NK-92 (cell line): Measurements from ENCODE around the gene DRGX.

Source experiments
- DNase-seq: peaks from one replicate; lab custom pipeline; 2025; ENCODE audit not compliant: unreplicated experiment; lab: John Stamatoyannopoulos, UW

DRGX gene

DNA sequence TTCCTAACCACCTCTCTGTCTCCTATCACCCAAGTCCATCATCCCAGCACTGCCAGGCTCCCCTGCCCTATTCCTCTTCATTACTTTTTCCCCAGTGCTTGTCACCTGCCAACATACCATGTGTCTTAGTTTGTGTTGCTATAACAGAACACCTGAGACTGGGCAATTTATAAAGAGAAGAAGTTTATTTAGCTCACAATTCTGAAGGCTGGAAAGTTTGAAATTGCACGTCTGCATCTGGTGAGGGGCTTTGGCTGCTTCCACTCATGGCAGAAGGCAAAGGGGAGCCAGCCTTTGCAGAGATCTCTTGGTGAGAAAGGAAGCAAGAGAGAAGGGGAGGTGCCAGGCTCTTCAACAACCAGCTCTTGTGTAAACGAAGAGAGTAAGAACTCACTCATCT lies 47.3 kb downstream of the DRGX start:
- DNase-seq, result no peak

DNA sequence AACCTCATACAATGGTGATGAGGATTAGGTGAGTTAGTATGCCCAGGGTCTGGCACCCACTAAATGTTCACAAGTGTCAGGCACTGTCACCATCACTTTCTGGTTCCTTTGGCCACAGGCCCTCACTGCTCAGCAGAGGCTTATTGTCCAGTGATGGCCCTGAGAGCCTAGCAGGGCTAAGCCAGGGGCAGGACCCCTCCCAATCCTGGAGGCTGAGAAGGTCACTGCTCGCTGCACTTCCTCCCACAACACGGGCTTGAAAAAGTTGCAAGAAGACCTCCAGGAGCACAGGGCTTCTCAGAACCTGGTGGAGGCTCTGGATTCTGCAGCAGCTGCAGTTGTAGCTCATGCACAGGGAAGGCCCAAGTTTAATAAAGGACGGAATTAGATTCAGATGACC lies 48.1 kb downstream of the DRGX start:
- no peak for DNase-seq

DNA sequence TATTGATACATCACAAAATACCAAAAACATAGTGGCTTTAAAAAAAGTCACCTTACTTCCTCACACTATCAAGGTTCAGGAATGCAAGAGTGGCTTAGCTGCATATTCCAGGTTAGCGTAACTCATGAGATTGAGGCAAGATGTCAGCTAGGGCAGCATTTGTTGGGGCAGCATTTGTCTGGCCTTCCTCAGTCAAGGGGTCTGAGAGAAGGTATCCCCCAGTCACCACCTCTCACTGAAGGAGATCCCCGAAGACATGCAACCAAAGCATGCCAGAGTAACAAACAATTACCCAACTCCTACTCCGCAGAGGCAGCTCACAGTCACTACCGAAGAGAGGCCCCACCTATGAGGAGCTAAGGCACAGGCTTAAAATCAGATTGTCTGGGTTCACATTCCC lies 48.5 kb downstream of the DRGX start:
- DNase-seq, result no peak

DNA sequence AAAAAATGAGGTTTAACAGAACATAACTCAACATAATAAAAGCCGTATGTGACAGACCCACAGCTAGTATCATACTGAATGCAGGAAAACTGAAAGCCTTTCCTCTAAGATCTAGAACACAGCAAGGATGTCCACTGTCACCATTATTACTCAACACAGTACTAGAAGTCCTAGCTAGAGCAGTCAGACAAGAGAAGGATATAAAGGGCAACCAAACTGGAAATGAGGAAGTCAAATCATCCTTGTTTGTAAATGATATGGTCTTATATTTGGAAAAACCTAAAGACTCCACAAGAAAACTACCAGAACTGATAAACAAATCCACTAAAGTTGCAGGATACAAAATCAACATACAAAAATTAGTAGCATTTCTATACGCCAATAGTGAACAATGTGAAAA lies 51.0 kb downstream of the DRGX start:
- no peak for DNase-seq

DNA sequence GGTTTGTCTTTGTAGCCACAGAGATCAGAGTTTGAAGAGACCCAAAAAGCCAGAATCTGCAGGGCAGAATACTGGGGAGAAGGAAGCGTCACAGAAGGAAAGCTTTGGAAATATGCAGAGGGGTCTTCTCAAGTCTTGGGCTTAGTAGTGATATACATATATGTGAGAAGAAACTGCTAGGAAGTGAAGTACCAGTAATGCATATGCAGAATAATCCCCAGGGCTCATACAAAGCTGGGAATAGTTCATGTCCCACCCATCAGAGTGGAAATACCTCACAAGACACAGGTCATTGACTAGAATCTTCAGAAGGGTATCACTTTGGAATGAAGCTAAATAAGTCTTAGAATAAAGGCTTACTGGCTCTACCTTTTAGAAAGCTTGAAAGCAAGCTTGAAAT lies 57.3 kb downstream of the DRGX start:
- no peak for DNase-seq

DNA sequence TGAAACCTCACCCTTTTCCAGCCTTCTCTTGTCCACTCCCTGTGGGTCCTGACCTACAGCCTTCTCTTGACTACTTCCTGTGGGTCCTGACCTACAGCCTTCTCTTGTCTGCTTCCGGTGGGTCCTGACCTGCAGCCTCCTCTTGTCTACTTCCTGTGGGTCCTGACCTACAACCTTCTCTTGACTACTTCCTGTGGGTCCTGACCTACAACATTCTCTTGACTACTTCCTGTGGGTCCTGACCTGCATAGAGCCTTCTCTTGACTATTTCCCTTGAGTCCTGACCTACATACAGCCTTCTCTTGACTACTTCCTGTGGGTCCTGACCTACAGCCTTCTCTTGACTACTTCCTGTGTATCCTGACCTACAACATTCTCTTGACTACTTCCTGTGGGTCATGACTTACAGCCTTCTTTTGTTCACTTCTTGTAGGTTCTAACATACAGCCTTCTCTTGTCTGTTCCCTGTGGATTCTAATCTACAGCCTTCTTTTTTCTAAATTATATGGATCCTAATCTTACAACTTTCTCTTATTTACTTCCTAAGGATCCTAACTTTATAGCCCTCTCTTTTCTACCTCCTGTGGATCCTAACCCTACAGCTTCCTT lies 60.4 kb downstream of the DRGX start:
- no peak for DNase-seq

DNA sequence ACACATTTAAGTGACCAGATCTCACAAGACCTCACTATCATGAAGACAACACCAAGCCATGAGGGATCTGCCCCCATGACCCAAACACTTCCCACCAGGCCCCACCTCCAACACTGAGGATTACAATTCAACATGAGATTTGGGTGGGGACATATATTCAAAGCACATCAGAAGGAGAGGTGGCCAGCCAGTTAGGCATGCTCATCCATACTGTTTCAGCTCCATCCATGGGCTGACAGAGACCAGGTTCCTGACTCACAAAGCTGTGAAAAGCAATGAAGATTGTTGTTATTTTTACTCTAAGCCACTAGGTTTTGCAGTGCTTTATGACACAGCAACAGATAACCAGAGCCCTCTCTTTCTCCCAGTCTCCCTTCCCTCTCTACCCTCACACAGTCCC lies 60.9 kb downstream of the DRGX start:
- DNase-seq, result no peak

DNA sequence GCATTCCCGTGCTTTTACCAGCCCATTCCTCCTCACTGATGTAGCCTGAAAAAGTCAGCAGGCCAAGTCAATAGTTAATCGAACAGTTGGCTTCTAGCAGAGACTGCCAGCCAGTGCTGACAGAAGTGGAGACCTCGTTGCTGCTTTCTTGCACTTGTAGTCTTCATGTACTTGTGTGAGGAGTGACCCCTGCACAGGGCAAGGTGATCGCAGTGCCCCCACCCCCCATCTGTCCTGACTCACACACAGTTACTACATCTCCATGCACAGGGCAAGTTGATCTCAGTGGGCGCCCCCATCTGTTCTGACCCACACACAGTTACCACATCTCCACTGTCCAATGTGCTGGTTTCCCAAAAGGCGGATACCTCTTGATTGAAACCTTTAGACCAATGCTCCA lies 62.7 kb downstream of the DRGX start:
- no peak for DNase-seq

DNA sequence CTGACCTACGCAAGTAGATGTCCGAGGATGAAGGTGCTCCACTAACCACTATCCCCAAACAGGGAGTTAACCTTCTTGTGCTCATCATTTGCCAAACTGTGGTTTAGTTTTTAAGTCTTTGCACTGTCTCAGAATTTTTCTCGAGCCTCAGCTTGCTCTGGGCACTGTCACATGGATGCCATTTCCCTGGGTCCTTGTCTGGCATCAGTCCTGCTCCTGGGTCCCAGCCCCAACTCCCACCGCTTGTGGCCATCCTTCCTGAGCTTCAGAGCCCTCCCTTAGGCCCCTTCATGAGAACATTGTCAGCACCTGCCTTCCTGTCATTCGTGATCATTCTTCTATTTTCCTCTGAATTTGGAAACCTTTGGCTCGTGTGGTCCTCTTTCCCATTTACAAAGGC lies 63.1 kb downstream of the DRGX start:
- DNase-seq, result no peak

DNA sequence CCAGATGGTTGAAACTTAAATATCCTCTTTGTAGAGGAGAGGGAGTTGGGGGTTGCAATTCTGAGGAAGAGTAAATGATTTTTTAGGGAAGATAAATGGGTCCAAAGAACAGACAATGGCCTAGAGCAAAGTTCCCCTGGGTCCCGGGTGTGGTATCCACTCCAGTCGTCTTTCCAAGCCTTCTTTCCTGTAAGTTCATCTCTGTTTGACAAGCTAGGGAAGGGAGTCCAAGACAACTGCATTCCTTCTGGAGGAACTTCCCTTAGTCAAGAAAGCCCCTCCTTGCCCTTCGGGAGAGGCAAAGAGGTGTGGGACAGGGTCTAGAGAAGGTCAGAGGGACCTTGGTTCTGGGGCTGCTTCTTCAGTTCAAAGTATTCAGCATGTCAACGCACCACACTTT lies 63.6 kb downstream of the DRGX start:
- DNase-seq, result no peak

DNA sequence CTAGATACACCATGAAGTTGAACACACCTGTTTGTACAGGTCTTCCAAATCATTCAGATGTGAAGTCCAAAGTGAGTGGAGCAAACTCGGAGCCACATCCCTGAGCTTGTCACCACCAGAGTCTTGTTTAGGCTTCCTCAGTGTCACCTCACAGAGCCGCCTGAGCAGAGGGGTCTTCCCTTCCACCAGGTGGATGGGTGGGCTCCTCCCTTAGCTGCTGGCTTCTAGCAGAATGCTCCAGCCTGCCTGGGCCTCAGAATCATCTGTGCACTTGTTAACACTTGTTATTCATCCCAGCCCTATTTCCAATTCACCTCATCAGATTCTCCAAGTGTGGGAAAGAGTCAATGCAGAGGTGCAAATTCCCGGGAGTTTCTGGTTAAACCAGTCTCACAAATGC lies 64.5 kb downstream of the DRGX start:
- no peak for DNase-seq

DNA sequence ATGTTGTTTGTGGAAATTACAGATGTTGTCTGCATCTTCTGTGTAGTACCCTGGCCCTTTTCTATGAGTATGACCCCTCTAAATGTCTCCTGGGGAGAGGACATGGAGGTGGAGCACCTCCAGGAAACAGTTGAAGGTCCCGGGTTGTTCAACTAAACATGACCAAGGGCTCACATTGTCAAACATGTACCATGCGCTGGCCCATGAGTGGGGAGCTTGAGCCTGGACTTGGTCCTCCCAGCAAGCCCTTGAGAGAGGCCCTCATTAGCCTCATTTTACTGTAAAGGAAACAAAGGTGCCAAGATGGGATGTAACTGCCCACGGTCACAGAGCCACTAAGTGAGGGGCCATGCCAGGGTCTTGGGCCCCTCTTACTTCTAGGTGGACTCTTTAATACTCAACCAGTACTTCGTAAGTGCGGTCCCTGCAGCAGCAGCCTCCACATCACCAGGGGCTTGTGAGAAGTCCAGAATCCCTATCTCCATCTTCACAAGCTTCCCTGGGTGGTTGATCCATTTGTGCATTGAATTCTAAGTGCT lies 65.7 kb downstream of the DRGX start:
- DNase-seq, result no peak

DNA sequence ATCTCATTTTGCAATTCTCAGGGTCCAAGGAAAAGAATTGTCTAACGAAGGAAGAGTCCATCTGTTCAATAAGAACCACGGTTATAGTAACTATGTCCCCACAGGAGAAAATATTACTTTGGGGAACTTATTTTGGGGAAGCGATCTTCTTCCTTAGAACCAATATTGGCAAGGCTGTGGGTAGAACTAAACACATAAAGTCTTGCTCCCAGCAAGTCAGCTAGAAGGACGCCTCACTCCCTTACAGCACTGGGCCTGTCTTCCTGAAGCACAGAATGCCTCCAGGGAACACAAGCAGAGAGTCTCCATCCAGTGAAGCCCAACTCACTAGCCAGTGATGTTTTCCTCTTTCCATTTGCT lies 66.8 kb downstream of the DRGX start:
- DNase-seq, result no peak

DNA sequence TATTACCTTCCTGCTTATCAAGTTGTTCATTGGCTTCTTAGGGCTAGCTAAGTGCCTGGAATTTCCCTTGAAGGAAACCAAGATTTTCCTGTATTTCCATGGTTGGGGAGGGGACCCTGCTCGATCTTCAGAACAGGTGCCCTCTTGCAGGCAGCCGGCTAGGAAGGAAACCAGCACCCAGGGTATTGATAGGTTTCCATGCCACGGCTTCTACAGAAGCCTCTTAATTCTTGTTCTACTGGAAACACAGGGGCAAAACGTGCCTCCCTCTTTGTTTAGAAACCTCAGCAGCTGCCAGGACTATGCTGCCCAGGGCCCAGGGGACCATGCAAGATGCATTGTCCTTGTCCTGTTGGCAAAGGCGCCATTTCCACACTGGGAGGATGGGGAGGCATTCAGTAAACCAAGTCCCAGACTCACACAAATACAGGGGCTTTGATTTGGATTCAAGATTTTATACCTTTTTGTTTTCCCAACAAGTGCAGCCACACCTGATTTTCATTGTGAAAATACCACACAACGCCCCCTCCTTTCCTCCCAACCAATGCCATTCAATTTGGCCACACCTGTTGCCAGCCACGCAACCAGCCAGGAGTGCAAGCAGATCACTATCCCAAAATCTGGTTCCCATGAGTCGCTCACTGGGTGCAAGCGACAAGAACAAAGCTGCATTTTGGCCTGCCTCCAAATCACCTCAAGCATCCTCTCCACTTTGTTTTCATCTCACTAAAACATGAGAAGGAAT lies 67.3 kb downstream of the DRGX start:
- DNase-seq, result no peak

DNA sequence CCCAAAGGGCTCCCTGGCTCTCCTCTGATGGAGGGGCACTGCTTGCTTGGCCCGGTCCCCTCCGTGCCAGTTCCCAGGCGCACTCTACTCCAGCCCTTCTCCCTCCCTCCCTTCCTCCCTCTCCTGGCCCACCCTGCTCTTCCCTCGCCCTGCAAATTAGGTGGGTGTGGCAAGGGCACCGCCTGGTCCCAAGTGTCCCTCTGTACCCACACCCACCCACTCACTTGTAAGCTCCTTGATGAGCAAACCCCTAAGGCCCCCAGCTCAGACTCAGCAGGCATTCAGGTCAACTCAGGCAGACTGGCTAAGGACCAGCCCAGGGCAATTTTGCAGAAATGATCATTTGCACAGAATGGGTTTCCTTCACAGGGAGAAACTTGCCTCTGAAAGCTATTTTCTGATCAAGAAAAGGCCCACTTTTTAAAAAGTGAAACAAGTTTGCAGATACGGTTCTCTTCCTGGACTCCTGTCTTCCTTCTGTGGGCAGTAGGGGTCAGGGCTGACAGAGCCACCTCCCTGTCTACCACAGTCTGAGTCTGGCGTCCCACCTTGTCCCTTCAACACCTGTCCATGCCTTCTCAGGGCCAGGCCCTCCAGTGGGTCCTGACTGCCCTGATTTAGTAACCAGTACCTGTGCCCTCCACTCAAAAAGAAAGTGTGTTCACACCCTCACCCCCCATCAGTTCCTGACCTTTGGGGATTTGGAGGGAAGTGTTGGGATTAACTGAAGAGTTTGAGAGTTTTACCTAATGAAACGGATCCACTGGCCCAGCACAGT lies 68.7 kb downstream of the DRGX start:
- DNase-seq, result no peak

DNA sequence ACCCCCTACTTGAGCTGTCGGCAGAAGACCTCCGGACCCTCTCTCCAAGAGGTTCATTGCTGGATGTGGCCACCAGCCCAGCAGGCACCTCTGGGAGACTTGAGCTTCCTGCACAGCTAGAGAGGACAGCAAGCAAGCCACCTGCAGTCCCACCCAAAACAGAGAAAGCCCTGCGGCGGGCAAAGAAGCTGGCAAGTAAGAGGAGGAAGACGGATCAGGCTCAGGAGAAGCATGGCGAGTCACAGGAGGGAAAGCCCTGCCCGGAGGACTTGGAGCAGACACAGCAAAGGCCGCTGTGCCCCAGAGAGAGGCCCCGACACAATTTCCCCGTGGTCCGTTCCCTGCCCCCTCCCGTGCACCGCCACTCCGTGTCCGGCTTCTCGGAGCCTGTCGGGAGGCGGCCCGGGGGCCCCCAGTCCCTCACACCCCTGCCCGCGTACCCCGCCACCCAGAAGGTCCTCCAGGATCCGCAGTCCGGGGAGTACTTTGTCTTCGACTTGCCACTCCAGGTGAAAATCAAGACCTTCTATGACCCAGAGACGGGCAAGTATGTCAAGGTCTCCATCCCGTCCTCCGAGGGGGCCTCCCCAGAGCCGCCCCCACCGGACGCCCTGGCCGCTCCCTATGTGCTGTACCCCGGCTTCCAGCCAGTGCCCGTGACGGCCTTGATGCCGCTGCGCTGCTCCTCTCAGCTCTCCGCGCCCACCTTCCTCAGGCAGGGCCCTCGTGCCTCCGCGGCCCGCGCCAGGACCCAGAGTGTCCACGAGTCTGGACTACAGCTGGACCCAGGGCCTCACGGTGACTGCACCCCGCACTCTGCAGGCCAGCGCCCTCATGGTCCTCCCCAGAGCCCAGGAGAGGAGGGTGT lies 69.7 kb downstream of the DRGX start:
- DNase-seq, result no peak

DNA sequence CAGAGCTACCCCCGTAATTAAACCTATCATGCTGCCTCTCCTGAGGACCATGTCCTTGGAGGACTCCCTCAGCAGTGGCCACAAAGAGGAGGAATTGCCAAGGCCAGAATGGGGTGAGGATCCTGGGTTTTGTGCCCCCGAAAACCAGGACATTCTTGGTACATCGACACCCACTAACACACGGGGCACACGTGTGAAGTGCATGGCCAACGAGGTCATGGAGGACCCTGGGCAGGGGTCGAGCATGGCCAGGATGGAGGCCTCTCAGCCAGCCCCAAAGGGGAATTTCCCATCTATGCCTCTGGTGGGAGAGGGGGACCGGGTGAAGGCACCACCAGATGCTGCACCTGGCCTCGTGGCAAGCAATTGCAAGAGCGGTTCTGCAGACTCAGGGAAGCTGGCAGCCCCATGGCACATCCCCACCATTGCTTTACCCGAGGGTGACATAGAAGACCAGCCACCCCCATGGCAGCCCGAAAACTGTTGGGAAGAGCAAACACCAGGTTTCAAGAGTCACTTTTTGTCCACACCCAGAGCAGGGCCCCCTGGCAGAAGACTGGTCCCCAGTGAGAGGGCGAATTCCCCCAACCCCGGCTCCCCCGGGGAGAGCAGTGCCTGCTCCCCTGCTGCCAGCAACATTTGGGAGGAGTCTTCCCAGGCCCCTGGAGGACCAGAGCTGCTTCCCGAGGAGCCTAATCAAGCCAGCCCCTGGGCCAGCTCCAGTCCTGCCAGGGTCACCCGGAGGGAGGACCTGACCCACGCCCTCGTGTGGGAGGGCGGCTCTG lies 70.6 kb downstream of the DRGX start:
- no peak for DNase-seq

DNA sequence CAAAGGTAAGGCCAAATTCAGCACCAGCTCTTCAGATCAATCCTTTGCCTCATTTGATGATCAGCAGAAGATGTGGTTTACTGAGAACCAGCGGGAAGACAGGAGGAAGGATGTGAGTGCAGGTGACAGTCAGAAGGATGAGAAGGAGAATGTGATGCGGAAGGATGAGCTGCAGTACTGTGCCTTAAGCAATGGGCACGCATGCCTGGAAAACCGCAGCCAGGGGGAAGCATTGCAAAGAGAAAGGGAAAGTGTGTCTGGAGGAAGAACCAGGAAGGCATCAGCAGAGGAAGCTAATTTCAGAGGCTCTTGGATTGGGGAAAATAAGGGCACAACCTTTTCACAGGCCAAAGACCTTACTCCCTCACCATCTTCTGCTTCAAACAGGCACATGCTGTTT lies 71.2 kb downstream of the DRGX start:
- DNase-seq, result no peak

DNA sequence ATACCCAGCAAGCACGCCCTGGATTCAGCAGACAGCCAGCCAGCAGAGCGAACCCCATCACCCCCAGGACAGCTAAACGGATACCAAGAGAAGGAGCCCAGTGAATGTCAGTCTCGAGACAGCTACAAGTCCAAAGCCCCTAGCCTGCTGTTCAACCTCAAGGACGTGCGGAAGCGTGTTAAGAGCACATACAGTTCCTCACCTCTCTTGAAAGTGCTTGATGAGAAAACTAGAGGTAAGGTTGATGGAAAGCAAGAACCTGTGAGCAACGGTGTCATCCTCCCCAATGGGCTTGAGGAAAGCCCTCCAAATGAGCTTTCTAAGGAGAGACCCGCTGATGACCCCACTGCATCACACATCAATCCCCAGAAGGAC lies 72.0 kb downstream of the DRGX start:
- no peak for DNase-seq

DNA sequence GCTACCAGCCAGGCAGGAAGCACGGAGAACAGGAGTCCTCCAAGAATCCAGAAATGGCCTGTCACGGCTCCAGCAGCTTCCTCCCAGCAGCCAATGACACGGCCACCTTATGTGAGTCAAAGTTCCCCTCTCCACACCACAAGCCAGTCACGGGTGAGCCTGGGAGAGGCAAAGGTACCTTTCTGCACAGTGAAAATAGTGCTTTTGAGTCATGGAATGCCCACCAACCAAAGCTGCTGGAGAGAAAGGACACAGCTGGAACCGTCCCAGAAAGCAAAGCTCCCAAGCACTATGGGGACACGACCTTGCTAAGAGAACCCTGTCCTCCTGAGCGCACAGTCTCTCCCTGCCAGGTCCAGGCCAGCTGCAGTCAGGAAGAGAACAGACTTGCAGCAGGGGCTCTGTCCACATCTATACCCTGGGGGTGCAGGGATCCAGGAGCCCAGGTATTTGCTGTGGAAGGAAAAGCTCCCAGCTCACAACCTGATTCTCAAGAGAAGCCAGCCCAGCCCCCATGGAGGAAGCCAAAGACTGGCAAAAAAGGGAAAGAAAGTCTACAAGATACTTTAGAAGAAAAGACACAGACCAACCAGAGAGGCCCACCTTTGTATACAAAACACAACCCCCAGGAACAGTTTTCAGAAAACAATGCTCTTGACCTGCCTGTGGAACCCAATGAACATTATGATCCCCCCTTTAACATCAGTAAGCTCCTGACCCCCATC lies 72.6 kb downstream of the DRGX start:
- no peak for DNase-seq
